IgD-negative memory B cell (primary cell): ENCODE results near the gene TFIP11. TPM values are rescaled to one million over a fixed set of nuclear protein-coding genes. Genes with fewer than 3 reads are reported as not detected.

ENCODE experiments used
- H3K27ac Mint-ChIP-seq, 3 donors: one replicate each; pipeline ENCODE4 v1.8.0; 2020 to 2022; ENCODE audit warnings: mild to moderate bottlenecking in 3 of 3, mixed read lengths in 3 of 3, moderate library complexity in 1 of 3
- H3K27me3 Mint-ChIP-seq: one replicate; pipeline ENCODE4 v1.8.0; 2021; ENCODE audit warnings: mixed read lengths
- H3K36me3 Mint-ChIP-seq: one replicate; pipeline ENCODE4 v1.8.0; 2020; ENCODE audit warnings: mild to moderate bottlenecking, mixed read lengths
- H3K4me1 Mint-ChIP-seq, 3 donors: one replicate each; pipeline ENCODE4 v1.8.0; 2020 to 2022; ENCODE audit warnings: mixed read lengths in 3 of 3, mild to moderate bottlenecking in 1 of 3
- H3K4me3 Mint-ChIP-seq, 4 donors: one replicate each; pipeline ENCODE4 v1.8.0; 2020 to 2022; ENCODE audit warnings: mild to moderate bottlenecking in 4 of 4, mixed read lengths in 4 of 4, moderate library complexity in 3 of 4
- H3K9me3 Mint-ChIP-seq, 3 donors: one replicate each; pipeline ENCODE4 v1.8.0; 2020 to 2021; ENCODE audit warnings: mixed read lengths in 3 of 3, mild to moderate bottlenecking in 1 of 3
- polyA plus RNA-seq: library from polyadenylated mRNA; unstranded; fragments of 300-500 nt; fragmentation: Illumina TruSeq; gene quantifications from one replicate; pipeline ENCODE4 v1.2.3, GENCODE V29; 2021

The TFIP11 gene
- 32.3 TPM for polyA plus RNA-seq

GRCh38 chr22:26512149-26512793 lies at the start of gene TFIP11:
Gene TFIP11, minus strand, starts transcription at chr22:26512473. Its CDS starts 2,201 bp downstream, at chr22:26510272.
- Mint-ChIP-seq H3K36me3 (peaks cover 2% of the 10 kb centered on the region), H3K4me1 (peaks cover 9 to 38% (median 33%) of the 10 kb centered on the region in 3 donors), H3K4me3 (peak within 1 kb of the TSS; percentile 99 to 100 (median 100)), H3K27me3 (no peaks in the 10 kb centered on the region), H3K9me3 (no peaks in the 10 kb centered on the region), H3K27ac (peak within 1 kb of the TSS; percentile 97 to 99 (median 98))

GRCh38 chr22:26561756-26562417 lies 49.6 kb upstream of the TFIP11 start:
- H3K4me1 Mint-ChIP-seq, result peaks cover 5 to 7% (median 6%) of the 10 kb centered on the region in 3 donors
- no peak overlapping the region for H3K4me3 Mint-ChIP-seq
- H3K9me3 Mint-ChIP-seq, result no peaks in the 10 kb centered on the region
- H3K36me3 Mint-ChIP-seq, result no peaks in the 10 kb centered on the region
- H3K27me3 Mint-ChIP-seq, result no peaks in the 10 kb centered on the region
- peak overlapping the region in 1 of 3 donors; percentile 86 for H3K27ac Mint-ChIP-seq

- Mint-ChIP-seq H3K9me3 (no peaks in the 10 kb centered on the region), H3K4me3 (no peak overlapping the region), H3K27me3 (no peaks in the 10 kb centered on the region), H3K4me1 (peaks cover 3 to 5% (median 5%) of the 10 kb centered on the region in 3 donors), H3K36me3 (no peaks in the 10 kb centered on the region), H3K27ac (peak overlapping the region in 1 of 3 donors; percentile 28)
These were observed 47.8 kb upstream of the TFIP11 start for GRCh38 chr22:26559961-26560575.

- H3K4me3 Mint-ChIP-seq, result no peak overlapping the region
- no peaks in the 10 kb centered on the region for H3K36me3 Mint-ChIP-seq
- peaks cover 3 to 8% (median 5%) of the 10 kb centered on the region in 3 donors for H3K4me1 Mint-ChIP-seq
- no peaks in the 10 kb centered on the region for H3K9me3 Mint-ChIP-seq
- no peak overlapping the region for H3K27ac Mint-ChIP-seq
- H3K27me3 Mint-ChIP-seq, result no peaks in the 10 kb centered on the region
These were observed 46.1 kb upstream of the TFIP11 start for GRCh38 chr22:26558248-26558895.

- no peak overlapping the region for H3K27ac Mint-ChIP-seq
- peaks cover 2 to 12% (median 3%) of the 10 kb centered on the region in 3 donors for H3K4me1 Mint-ChIP-seq
- H3K36me3 Mint-ChIP-seq, result no peaks in the 10 kb centered on the region
- H3K4me3 Mint-ChIP-seq, result no peak overlapping the region
- H3K27me3 Mint-ChIP-seq, result no peaks in the 10 kb centered on the region
- no peaks in the 10 kb centered on the region for H3K9me3 Mint-ChIP-seq
These were observed 44.6 kb upstream of the TFIP11 start for GRCh38 chr22:26556904-26557303.

GRCh38 chr22:26555478-26555877 lies 43.2 kb upstream of the TFIP11 start:
- Mint-ChIP-seq H3K4me3 (no peak overlapping the region), H3K27ac (peak overlapping the region in 1 of 3 donors; percentile 46)

GRCh38 chr22:26554956-26555355 lies 42.7 kb upstream of the TFIP11 start:
- no peaks in the 10 kb centered on the region for H3K9me3 Mint-ChIP-seq
- H3K27ac Mint-ChIP-seq, result peak overlapping the region in 1 of 3 donors; percentile 46
- H3K4me3 Mint-ChIP-seq, result no peak overlapping the region
- H3K36me3 Mint-ChIP-seq, result no peaks in the 10 kb centered on the region
- no peaks in the 10 kb centered on the region for H3K27me3 Mint-ChIP-seq
- peaks cover 2 to 7% (median 3%) of the 10 kb centered on the region in 3 donors for H3K4me1 Mint-ChIP-seq

More at GRCh38 chr22:26555478-26555877, 43.2 kb upstream of the TFIP11 start:
- Mint-ChIP-seq H3K36me3 (no peaks in the 10 kb centered on the region), H3K4me1 (peaks cover 2 to 12% (median 3%) of the 10 kb centered on the region in 3 donors), H3K27me3 (no peaks in the 10 kb centered on the region), H3K9me3 (no peaks in the 10 kb centered on the region)

- Mint-ChIP-seq H3K27me3 (no peaks in the 10 kb centered on the region), H3K4me1 (peaks cover under 1 to 7% (median 3%) of the 10 kb centered on the region in 3 donors), H3K27ac (no peak overlapping the region), H3K36me3 (no peaks in the 10 kb centered on the region), H3K4me3 (no peak overlapping the region), H3K9me3 (no peaks in the 10 kb centered on the region)
These were observed 40.9 kb upstream of the TFIP11 start for GRCh38 chr22:26553056-26553752.

GRCh38 chr22:26552466-26552865 lies 40.2 kb upstream of the TFIP11 start:
- no peak overlapping the region for H3K4me3 Mint-ChIP-seq
- peaks cover 0 to 7% (median 3%) of the 10 kb centered on the region in 3 donors for H3K4me1 Mint-ChIP-seq

GRCh38 chr22:26551568-26551967 lies 39.3 kb upstream of the TFIP11 start:
- no peaks in the 10 kb centered on the region for H3K9me3 Mint-ChIP-seq
- peaks cover 0 to 7% (median 5%) of the 10 kb centered on the region in 3 donors for H3K4me1 Mint-ChIP-seq
- H3K36me3 Mint-ChIP-seq, result peaks cover 5% of the 10 kb centered on the region
- H3K27me3 Mint-ChIP-seq, result no peaks in the 10 kb centered on the region
- H3K4me3 Mint-ChIP-seq, result no peak overlapping the region
- no peak overlapping the region for H3K27ac Mint-ChIP-seq

More at GRCh38 chr22:26552466-26552865, 40.2 kb upstream of the TFIP11 start:
- no peaks in the 10 kb centered on the region for H3K9me3 Mint-ChIP-seq
- no peak overlapping the region for H3K27ac Mint-ChIP-seq
- H3K36me3 Mint-ChIP-seq, result peaks cover 5% of the 10 kb centered on the region
- H3K27me3 Mint-ChIP-seq, result no peaks in the 10 kb centered on the region

- H3K4me1 Mint-ChIP-seq, result peaks cover 0 to 8% (median 7%) of the 10 kb centered on the region in 3 donors
- peak overlapping the region in 1 of 3 donors; percentile 78 for H3K27ac Mint-ChIP-seq
These were observed 38.3 kb upstream of the TFIP11 start for GRCh38 chr22:26550498-26551033.

GRCh38 chr22:26549902-26550497 lies 37.7 kb upstream of the TFIP11 start:
- Mint-ChIP-seq H3K9me3 (no peaks in the 10 kb centered on the region), H3K4me1 (peaks cover 0 to 10% (median 8%) of the 10 kb centered on the region in 3 donors), H3K27me3 (no peaks in the 10 kb centered on the region), H3K36me3 (peaks cover 5% of the 10 kb centered on the region), H3K27ac (no peak overlapping the region), H3K4me3 (no peak overlapping the region)

More at GRCh38 chr22:26550498-26551033, 38.3 kb upstream of the TFIP11 start:
- no peak overlapping the region for H3K4me3 Mint-ChIP-seq
- peaks cover 5% of the 10 kb centered on the region for H3K36me3 Mint-ChIP-seq
- H3K27me3 Mint-ChIP-seq, result no peaks in the 10 kb centered on the region
- no peaks in the 10 kb centered on the region for H3K9me3 Mint-ChIP-seq

GRCh38 chr22:26548984-26549383 lies 36.7 kb upstream of the TFIP11 start:
- peak overlapping the region in 1 of 3 donors; percentile 47 for H3K27ac Mint-ChIP-seq
- H3K27me3 Mint-ChIP-seq, result no peaks in the 10 kb centered on the region
- peaks cover 5% of the 10 kb centered on the region for H3K36me3 Mint-ChIP-seq
- H3K4me1 Mint-ChIP-seq, result peaks cover 0 to 11% (median 8%) of the 10 kb centered on the region in 3 donors
- H3K9me3 Mint-ChIP-seq, result no peaks in the 10 kb centered on the region
- H3K4me3 Mint-ChIP-seq, result no peak overlapping the region

GRCh38 chr22:26548303-26548702 lies 36.0 kb upstream of the TFIP11 start:
- Mint-ChIP-seq H3K27me3 (no peaks in the 10 kb centered on the region), H3K36me3 (peaks cover 5% of the 10 kb centered on the region), H3K9me3 (no peaks in the 10 kb centered on the region), H3K4me1 (peaks cover 0 to 8% (median 4%) of the 10 kb centered on the region in 3 donors), H3K4me3 (no peak overlapping the region), H3K27ac (peak overlapping the region in 1 of 3 donors; percentile 47)
